Left colon (tissue), 2 donors: ENCODE measurements around the gene ENPP1. TPM values are rescaled to one million over a fixed set of nuclear protein-coding genes. Genes with fewer than 3 reads are reported as not detected.

Experiments used
- ATAC-seq: fragments of 200-7000 bp; cut with Tn5 transposase; one replicate; pipeline ENCODE4 v1.9.1; 2020; ENCODE audit warnings: mild to moderate bottlenecking, moderate library complexity
- DNase-seq, 2 donors: peaks; one replicate each; pipeline ENCODE4 v3.0.0-alpha.2; 2020
- intact Hi-C, 2 donors: fragments of 100-400 bp; cut with DNase I in 1 of 2; cut with micrococcal nuclease in 1 of 2; formaldehyde crosslinking; loops; one replicate each; pipeline versions ENCODE4 v1.11.2 to v1.14.0; 2022; cut with DNase I, micrococcal nuclease
- long read RNA-seq: library from polyadenylated mRNA; unstranded; transcript quantifications from one replicate; pipeline ENCODE4 v2.0.0, GENCODE V29; 2021
- total RNA-seq, 2 donors: library from RNA; stranded (reverse); fragmentation: NEBNext Ultra II Directional; extraction: Animal tissue kit (Norgen Biotek cat#: 25700); gene quantifications; one replicate each; pipeline ENCODE4 v1.2.1, GENCODE V29; 2021
- donor health status: DM: no; HTN: no; CAD: no.
- donor health status: DM: yes; HTN: yes; CAD: no.

The ENPP1 gene
- total RNA-seq: 10 to 100 TPM; 15.8 to 19.9 TPM
- long read RNA-seq, full-length matches to known transcripts: 8 of 15 reads
- long read RNA-seq, partial matches to known transcripts: 2 of 15 reads
- long read RNA-seq, other reads (novel, unspliced or antisense): 5 of 15 reads

DNA sequence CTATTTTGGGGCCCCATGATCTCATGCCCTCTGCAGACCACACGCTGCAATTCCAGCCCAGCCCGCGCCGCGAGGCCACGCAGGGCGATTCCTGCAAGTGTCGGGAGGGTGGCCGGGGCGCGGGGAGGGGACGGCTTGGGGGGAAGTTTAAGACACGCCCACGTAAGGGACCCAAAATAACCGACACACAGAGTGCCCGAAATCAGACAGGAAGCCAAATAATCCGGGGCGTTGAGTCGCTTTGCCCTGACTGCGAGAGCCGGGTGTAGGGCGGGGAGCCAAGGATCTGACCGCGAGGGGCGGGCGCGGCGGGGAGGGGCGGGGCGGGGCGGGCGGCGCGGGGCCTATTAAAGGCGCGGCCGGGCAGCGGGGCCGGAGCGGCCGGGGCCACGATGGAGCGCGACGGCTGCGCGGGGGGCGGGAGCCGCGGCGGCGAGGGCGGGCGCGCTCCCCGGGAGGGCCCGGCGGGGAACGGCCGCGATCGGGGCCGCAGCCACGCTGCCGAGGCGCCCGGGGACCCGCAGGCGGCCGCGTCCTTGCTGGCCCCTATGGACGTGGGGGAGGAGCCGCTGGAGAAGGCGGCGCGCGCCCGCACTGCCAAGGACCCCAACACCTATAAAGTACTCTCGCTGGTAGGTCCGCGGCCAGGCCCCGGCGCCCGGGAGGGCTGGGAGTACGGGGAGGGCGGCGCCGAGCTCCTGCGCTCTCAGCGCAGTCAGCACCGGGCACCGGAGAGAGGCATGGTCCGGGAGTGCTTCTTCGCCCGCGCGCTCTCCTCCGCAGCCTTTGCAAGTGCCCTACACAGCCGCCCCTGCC lies at the start of gene ENPP1:
Gene ENPP1, plus strand, starts transcription at position 377 of the 816 bp plus-strand sequence. Its CDS starts 16 bp downstream, at position 393.
- DNase-seq: peak; percentile 53 to 73
- peak; percentile 91 for ATAC-seq
- intact Hi-C loops: no loop called here

GRCh38 chr6:131758920-131759319 lies 48.9 kb upstream of the ENPP1 start:
- no peak for ATAC-seq
- intact Hi-C loops: no loop called here

DNA sequence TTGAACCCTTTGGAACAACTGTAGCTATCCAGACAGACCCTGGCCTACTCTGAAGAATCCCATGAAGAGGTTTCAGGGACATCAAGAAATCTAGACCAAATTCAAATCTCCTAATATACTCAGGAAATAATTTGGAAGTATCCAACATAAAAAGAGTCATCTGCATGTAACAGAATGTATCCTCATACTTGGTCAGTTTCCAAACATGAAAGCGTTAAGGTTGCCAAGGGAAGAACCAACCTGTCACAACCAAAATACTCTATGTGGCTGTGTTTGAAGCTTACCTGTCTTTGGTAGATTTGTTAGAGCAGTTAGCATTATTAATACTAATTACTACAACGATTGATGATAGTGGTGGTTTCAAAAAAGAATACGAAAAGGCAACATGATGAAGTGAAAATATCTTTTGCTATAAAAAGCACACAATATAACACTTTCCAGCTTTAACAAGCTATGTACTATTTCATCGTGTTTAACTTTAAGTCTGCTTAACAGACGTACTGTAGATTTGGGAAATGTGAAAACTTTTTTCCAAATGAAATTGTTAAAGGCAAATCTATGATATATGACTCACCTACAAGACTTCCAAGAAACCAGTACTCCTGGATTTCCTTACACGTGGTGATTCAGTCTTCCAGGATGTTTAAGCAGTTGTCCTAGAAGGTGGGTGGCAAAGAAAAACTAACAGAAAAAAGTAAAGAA lies 46.6 kb upstream of the ENPP1 start:
- DNase-seq (no peak), ATAC-seq (no peak)
- intact Hi-C loops: no loop called here

More at GRCh38 chr6:131758920-131759319, 48.9 kb upstream of the ENPP1 start:
- no peak for DNase-seq

- no peak for ATAC-seq
- no peak for DNase-seq
- intact Hi-C loops: no loop called here
Observed at GRCh38 chr6:131761762-131762067, 46.1 kb upstream of the ENPP1 start.

DNA sequence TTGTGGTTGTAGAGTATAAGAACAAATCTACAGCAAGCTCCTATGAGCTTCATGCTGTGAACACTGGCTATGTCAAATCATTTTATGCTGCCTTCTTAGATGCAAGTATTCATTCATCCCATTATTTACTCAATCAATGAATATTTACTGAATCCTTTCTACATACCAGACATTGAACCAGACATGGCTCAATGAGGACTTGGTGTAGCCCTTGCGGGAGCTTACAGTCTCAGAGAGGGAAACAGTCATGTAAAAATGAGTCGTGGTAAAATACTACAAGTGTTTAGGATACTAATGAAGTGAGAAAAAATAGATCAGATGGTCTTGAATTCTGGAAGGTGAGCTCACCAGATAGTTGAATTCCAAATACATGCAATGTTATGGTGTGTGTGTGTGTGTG lies 44.8 kb upstream of the ENPP1 start:
- ATAC-seq (no peak), DNase-seq (no peak)
- intact Hi-C loops: no loop called here

- intact Hi-C loops: no loop called here
- DNase-seq (no peak), ATAC-seq (no peak)
Observed at GRCh38 chr6:131763749-131764148, 44.1 kb upstream of the ENPP1 start.

DNA sequence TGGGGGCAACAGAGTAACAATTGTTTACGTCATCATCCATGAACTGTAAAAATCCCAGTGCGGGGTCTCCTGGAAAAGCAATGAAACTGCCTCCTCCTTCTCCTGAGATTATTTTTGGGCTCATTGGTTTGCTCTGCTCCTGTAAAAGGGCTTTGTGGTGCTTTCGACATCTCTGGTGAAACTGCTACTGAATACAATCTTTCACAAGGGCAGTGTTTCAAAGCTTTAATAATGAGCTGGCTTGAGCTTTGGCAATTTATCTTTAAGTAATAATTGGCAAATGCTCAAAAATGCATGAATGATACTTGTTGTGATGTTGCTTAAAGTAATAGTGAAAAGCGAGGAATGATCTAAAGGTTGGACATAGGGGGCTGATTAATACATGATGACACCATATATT lies 43.5 kb upstream of the ENPP1 start:
- intact Hi-C loops: no loop called here
- DNase-seq: no peak

DNA sequence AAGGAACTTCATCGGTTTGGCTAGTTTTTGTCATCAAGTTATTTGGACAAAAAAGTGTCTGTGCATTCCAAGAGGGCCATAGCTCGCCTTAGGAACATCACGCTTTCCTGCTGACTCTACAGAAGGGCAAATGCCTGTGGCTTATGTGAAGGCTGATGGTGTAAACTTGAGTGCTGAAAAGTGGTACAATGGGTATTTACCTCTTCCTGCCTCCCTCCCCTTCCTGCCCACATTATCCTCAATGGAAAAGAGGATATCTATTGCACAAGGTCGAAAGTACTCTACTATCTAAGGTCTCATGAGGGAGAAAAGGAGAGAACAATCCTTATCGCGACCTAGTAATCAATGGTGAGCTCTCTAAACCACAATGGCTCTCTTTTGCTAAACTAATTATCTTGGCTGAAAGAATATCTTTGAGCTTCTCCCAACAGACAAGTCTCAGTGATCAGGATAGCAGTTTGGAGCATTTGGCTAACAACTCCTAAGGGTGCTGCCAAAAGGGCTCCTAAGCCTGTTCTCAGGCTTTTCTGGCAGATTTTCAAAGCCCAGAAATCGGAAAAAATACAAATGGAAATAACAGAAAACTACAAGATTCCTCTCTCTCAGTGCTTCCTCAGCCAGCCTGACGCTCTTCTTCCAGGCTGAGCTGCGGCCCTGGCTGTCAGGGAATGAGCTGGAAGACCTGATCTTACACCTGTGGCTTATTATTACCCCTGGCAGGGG lies 42.6 kb upstream of the ENPP1 start:
- no peak for DNase-seq
- intact Hi-C loops: no loop called here
- no peak for ATAC-seq

More for the DNA sequence above, 43.5 kb upstream of the ENPP1 start:
- ATAC-seq: no peak

DNA sequence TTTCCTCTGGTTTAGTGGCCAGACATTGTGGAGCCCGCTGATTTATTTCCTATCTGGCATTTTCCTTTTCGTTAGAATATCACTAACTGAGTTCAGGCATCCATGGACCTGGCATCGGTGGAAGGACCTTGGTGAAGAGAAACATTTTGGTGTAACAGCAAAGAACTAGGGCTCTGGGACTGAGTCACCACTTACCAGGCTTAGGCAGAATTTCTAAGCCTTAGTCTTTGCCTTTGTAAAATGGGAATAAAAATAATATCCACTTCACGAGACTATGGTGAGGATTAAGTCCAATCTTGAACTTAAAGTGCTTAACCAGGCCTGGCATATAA lies 42.0 kb upstream of the ENPP1 start:
- intact Hi-C loops: no loop called here
- DNase-seq (no peak), ATAC-seq (no peak)

- intact Hi-C loops: no loop called here
Observed at GRCh38 chr6:131766631-131767030, 41.2 kb upstream of the ENPP1 start.

DNA sequence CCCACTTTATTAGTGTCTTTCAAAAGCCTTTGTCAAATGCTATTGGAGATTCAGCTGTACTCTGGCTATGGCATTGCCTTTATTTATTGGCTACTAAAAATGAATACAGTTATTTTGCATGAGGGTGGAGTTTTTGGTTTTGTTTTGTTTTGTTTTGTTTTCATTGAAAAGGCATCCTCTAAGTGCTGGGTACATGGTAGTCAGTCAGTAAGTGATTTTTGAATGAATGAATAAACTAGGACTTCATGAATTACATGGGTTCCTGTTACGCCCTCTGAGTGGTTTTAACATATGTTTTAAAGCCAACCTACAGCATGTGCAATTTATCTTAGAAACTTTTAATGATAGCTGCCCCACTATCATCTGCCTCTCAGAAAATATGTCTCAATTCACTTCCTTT lies 38.9 kb upstream of the ENPP1 start:
- no peak for ATAC-seq
- no peak for DNase-seq
- intact Hi-C loops: no loop called here

More at GRCh38 chr6:131766631-131767030, 41.2 kb upstream of the ENPP1 start:
- no peak for ATAC-seq
- no peak for DNase-seq

DNA sequence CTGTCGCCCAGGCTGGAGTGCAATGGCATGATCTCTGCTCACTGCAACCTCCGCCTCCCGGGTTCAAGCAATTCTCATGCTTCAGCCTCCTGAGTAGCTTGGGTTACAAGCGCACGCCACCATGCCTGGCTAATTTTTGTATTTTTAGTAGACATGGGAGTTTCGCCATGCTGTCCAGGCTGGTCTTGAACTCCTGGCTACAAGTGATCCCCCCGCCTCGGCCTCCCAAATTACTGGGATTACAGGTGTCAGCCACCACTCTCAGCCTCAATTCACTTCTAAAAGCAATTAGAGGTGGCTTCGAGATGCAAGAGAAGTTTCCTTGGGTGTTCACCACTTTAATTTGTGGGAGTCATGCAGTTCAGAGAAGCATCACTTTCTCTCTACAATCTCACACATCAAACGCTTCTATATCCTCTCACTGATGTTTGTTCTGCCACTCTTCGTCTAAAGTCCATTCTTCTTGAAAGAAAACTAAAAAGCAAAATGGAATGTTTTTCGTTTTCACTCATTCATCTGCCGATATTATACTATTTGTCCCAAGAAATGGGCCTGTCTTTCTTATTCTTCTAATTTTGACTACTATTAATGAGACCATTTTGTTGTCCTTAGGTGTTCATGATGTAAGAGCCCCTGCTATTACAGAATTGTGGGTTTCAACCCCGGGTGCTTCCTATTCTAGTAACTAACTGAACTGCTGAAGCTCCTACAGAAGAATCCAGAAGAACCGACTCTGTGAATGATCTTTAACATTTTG lies 38.3 kb upstream of the ENPP1 start:
- intact Hi-C loops: no loop called here
- DNase-seq: no peak
- no peak for ATAC-seq

DNA sequence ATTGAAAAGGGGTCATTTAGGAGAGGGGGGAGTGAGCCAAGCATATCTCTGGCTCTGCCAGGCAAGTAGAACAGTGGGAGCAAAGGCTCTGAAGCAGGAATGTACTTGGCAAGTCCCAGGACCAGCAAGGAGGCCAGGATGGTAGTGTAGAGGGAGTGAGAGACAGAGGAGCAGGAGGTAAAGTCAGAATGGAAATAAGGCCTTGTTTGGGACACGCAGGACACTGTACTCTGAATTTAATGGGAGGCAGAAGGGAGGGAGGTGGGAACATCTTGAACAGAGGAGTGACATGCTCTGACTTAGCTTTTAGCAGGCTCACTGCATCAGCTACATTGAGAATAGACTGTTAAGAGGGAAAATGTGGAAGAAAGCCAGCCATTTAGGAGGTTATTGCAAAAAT lies 37.0 kb upstream of the ENPP1 start:
- intact Hi-C loops: no loop called here
- ATAC-seq (no peak), DNase-seq (no peak)

DNA sequence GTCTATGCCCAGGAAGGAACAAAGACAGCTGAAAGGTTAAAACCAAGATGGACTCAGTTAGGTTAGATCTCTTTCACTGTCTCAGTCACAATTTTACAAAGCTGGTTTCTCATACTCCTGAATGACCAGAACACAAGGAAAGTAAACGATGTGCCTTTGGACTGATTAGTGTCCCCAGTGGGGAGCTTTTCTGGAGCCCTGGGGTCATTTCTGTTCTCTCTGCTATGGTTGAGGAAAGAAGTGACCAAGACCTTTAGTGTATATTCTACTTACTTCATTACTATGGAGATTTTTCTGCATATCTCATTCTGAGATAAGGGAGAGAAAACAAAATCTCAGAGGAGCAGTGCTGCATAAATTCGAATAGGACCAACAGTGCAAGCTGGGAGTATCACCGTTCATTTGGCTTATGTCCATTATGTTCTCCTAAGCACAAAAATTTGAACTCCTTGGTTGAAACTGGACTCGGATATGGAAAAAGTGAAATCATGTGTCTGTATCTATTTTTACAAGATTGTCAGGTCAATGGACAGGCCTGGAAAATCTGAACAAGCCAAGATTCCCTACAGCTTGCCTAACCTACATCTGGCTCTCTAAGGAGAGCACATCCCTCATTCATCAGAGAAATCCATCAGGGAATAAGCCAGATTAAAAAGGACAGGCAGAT lies 34.4 kb upstream of the ENPP1 start:
- no peak for ATAC-seq
- no peak for DNase-seq
- intact Hi-C loops: no loop called here

GRCh38 chr6:131775886-131776285 lies 31.9 kb upstream of the ENPP1 start:
- intact Hi-C loops: no loop called here
- DNase-seq (no peak), ATAC-seq (peak; percentile 49)

DNA sequence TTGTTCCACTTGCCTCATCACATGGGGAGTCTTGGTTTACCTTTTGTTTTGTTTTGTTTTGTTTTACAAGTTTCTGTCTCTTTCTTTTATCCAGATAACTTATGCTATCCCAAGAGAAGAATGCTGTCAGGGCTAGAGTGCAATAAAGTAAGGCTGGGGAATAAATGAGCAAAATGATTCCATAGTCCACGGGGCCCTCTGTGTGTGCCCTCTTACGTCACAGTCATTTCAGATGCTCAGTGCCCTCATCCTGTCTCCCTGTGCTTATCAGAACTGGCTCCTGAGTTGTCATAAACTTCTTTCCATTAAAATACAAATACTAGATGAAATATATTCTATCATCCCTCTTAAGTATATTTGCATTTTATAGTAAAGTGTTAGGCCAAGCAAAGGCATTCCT lies 30.8 kb upstream of the ENPP1 start:
- intact Hi-C loops: no loop called here
- DNase-seq: peak; percentile 25 to 38
- ATAC-seq: peak; percentile 100

GRCh38 chr6:131778169-131778568 lies 29.7 kb upstream of the ENPP1 start:
- DNase-seq: no peak
- ATAC-seq: no peak
- intact Hi-C loops: no loop called here

- intact Hi-C loops: no loop called here
- ATAC-seq (no peak), DNase-seq (no peak)
Observed at GRCh38 chr6:131779304-131779703, 28.5 kb upstream of the ENPP1 start.
